Right renal pelvis (tissue), 4 donors: Measurements from ENCODE around the gene RNF213. TPM values are rescaled to one million over a fixed set of nuclear protein-coding genes. Genes with fewer than 3 reads are reported as not detected.
A peak's percentile ranks its signal among the peaks of the same experiment; 100 is the strongest.
"Not testable (repeated sequence)": the region's sequence is repeated elsewhere in the genome, so short reads cannot be mapped to it uniquely, and the experiment has no call there.

Source experiments
- DNase-seq, 4 donors: peaks; one replicate each; pipeline ENCODE4 v3.0.0-alpha.2; 2013; ENCODE audit warnings: low read depth in 4 of 4, low spot score in 3 of 4, missing footprints in 1 of 4
- polyA plus RNA-seq, 4 donors: library from polyadenylated mRNA; unstranded; fragments of 120-200 nt; gene quantifications; one replicate each; pipeline ENCODE4 v1.2.1, GENCODE V29; 2013; ENCODE audit not compliant: insufficient read length in 4 of 4

The RNF213 gene
- polyA plus RNA-seq, 4 donors = 51.7 to 61.4 (median 55.2) TPM

- no peak for DNase-seq
Observed at GRCh38 chr17:80408872-80409271, 148.2 kb downstream of the RNF213 start.

- DNase-seq = no peak
Observed at GRCh38 chr17:80409626-80410025, 149.0 kb downstream of the RNF213 start.

GRCh38 chr17:80410441-80411087 lies 149.9 kb downstream of the RNF213 start:
- not testable (repeated sequence) for DNase-seq

DNA sequence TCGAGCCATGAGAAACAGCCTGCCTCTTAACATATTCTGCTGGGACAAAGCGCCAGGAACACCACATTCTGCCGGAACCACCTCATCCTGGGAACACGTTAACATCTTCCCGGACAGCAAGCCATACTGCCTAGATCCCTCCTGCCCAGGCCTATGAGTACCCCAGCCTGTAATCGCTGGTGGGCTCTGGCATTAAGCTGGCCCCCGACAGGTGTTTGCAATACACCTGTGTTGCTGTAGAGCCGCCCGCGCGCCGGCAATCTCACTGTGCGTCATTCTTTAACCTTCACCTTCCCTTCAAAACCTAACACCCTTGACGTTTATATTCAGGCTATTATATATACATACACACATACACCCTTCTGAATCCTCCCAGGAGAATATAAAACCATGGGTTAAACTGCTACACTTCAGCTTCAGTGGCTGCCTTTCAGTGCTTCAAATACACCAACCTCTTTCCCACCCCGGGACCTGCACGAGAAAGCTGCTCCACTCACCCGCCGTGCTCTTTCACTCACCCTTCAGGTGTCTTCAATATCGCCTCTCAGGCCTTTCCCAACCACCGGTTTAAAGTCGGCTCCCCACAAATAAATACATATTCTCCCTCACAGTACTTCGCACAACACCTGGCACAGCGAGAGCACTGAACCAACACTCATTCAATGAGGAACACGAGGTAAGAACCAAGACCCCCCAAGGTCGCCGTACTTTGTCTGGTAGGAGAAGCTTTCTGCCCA lies 153.3 kb downstream of the RNF213 start:
- no peak for DNase-seq

- DNase-seq = no peak
Observed at GRCh38 chr17:80414508-80414802, 153.8 kb downstream of the RNF213 start.

DNA sequence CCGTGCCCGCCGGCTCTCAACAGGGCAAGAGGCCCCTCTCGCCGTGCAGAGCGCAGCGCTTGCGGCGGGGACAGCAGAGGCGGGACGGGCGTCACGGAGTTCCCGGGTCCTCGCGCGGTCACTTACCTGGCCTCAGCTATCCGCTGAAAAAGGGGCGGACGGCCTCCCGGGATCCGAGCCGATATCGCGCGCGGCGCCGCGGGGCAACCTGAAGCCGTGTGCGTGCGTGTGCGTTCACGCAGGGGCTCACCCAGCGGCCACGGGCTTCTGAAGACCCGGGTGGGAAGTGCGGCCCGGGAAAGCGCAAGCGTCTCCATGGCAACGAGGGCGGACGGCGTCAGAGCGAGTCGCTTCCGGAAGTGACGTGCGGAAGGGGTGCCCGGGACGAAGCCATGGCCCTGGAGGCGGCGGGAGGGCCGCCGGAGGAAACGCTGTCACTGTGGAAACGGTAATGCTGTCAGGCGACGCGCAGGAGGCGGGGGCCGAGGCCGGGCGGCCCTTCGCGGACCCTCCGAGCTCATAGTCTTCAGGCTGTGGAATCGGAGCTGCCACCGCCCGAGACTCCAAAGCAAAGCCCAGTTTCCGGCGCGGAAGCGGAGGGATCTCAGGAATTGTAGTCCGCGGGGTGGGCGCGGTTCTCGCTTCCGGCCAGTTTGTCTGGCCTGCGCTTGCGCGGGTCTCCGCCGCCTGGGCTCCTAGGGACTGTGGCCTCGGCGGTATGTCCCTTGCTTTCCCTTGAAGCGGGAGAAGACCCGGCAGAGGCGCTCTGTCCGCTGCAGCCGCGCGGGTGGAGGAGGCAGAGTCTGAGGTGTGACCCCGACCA lies 154.4 kb downstream of the RNF213 start, which contains the start of gene ENDOV:
Gene ENDOV (plus strand): TSS at position 365 of the 823 bp plus-strand sequence. CDS start 28 bp downstream, at position 393.
- peak; percentile 91 to 99 (median 94) for DNase-seq

GRCh38 chr17:80415626-80416137 lies 155.0 kb downstream of the RNF213 start:
- DNase-seq = no peak

DNA sequence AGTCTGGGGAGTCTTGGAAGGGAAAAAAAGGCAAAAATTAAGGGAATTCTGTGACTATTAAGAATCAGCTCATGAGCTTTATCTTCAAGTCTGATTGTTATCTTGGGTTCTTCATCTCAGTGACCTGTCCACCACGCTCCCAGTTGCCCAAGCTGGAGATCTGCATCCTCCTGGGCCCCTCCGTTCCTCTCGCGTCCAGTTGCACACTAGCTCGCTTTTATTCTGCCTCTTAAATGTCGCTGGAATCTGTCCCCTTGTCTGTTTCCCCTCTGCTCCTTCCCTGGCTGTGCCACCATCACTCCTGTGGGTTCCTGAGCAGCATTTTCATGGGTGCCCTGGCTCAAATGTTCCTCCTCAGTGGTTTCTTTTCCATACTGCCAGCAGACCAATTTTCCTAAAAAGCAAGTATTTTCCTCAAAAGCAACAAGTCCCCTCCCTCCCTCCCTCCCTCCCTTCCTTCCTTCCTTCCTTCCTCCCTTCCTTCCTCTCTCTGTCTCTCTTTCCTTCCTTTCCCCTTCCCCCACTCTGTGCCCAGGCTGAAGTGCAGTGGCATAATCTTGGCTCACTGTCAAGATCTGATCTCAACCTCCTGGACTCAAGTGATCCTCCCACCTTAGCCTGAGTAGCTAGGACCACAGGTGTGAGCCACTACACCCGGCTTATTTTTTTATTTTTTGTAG lies 155.7 kb downstream of the RNF213 start:
- DNase-seq = no peak

DNA sequence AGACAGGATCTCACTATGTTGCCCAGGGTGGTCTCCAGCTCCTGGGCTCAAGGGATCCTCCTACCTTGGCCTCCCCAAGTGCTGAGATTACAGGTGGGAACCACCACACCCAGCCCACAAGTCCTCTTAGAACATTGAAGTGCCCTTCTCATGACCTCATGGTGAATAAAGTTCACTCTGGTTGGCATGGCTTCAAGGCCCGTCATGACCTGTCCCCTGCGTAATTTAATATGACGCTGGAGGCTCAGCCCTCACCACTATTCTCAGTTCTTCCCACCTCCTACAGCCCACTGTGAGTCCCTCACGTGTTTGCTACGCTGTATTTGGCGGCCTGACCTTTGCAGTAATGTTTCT lies 156.3 kb downstream of the RNF213 start:
- no peak for DNase-seq

DNA sequence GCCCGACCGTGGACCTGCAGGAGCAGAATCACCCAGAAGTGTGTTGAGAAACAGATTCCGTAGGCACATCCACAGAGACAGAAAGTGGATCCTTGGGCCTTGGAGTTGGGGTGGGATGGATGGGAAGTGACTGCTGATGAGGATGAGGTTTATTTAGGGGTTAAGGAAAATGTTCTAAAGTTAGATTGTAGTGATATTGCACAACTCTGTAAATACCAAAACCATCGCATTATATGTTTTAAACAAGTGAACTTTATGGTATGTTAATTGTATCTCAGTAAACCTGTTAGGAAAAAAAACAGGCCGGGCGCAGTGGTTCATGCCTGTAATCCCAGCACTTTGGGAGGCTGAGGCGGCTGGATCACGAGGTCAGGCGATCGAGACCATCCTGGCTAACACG lies 157.9 kb downstream of the RNF213 start:
- no peak for DNase-seq

DNA sequence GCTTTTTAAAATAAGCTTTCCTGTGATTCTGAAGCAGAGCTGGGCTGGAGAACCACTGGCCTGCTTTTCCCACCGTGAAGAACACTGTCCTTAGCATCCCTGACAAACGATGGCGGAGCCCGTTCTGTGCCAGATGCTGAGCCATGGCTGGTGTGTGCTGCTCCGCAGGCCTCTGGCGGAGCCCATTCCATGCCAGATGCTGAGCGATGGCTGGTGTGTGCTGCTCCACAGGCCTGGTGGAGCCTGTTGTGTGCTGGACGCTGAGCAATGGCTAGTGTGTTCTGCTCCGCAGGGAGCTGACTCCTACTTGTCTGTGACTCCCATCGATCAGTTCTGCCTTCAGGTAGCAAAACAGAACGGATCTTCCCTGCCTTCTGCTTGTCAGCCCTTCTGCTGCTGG lies 158.6 kb downstream of the RNF213 start:
- DNase-seq = no peak

DNA sequence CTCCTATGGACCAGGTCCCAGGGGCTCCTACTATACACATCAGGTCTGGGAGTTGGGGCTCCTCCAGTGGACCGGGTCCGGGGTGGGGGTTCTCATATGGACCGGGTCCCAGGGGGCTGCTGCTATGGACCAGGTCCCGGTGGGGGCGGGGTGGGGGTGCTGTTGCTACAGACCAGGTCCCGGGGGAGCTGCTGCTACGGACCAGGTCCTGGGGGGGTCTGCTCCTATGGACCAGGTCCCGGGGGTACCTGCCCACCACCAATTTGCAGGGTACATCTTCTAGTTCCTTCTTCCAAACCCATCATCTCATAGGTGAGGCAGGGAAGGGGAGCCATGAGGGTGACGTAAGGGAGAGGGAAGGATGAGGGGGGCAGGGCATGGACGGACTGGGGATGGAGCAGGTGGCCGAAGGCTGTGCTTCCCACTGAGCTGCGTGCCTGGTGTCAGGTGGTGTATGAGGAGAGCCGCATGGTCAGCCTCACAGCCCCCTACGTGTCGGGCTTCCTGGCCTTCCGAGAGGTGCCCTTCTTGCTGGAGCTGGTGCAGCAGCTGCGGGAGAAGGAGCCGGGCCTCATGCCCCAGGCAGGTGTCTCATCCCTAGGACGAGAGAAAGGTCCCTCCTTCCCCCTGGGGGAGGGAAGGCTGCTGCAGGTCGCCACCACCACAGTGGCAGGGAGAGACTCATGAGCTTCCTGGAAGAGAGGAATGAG lies 160.9 kb downstream of the RNF213 start:
- no peak for DNase-seq

GRCh38 chr17:80422276-80422675 lies 161.6 kb downstream of the RNF213 start:
- no peak for DNase-seq

DNA sequence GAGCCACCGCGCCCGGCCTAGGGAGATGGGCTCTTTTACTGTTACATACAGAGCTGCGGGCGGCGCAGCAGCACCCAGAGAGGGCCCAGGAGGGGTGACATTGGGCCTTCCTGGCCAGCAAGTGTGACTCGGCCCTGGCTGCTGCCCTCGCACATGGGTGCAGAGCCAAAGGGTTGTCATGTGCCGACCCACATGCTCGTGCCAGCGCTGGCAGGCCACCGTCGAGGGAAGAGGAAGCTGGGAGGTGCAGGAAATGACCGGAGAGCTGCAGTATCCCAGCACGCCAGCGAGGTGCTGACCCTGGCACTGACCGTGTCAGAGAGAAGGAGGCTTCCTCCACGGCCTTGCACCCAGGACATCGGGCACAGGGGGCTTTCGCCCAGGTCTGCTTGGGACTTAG lies 162.3 kb downstream of the RNF213 start:
- no peak for DNase-seq

- no peak for DNase-seq
Observed at GRCh38 chr17:80423536-80424225, 163.0 kb downstream of the RNF213 start.

- no peak for DNase-seq
Observed at GRCh38 chr17:80424261-80424660, 163.6 kb downstream of the RNF213 start.

GRCh38 chr17:80424878-80425765 lies 164.5 kb downstream of the RNF213 start:
- DNase-seq = no peak

DNA sequence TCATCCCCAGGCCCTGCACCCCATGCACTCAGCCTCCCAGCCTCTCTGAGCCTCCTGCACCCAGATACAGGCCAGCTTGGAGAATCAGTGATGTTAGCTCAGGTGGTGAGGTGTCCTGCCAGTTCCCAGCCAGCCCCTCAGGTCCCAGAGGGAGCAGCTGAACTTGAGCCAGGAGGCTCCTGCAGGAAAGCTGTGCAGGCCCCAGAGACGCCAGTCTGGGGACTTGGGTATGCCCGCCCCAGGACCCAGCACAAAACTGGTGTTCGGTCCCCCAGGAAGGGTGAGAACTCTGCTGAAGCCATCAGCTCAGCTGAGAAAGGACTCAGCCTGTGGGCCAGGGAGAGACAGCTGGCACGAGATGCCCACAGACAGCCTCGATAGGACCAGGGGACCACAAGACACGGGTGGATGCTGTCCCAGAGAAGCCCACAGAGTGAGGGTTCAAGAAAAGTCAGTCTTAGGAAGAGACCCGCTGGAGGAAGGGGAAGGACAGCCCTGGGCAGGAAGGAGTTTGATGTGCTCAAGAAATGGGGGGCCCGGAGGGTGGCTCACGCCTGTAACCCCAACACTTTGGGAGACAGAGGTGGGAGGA lies 165.3 kb downstream of the RNF213 start:
- DNase-seq = no peak
